Adipocyte (in vitro differentiated cells): Measurements from ENCODE around the gene SCUBE2.

Experiments used
- DNase-seq: peaks from one replicate; pipeline ENCODE4 v3.0.0-alpha.2; 2015; ENCODE audit warnings: low read depth
- H3K27me3 ChIP-seq: replicated peaks from 2 replicates; pipeline ENCODE4 v1.7.0; 2013; ENCODE audit warnings: mild to moderate bottlenecking, low read length, moderate library complexity; ENCODE audit not compliant: control insufficient read depth, insufficient read depth
- H3K36me3 ChIP-seq: 2 replicates; pipeline ENCODE4 v1.7.0; 2013; ENCODE audit warnings: low read length, mild to moderate bottlenecking, moderate library complexity; ENCODE audit not compliant: control insufficient read depth, insufficient read depth, severe bottlenecking
- H3K4me1 ChIP-seq: 2 replicates; pipeline ENCODE4 v1.7.0; 2013; ENCODE audit warnings: mild to moderate bottlenecking, low read length, moderate library complexity; ENCODE audit not compliant: control insufficient read depth, insufficient read depth
- H3K4me3 ChIP-seq: 2 replicates; pipeline ENCODE4 v1.7.0; 2013; ENCODE audit warnings: mild to moderate bottlenecking, low read length, moderate library complexity
- H3K9ac ChIP-seq: 2 replicates; pipeline ENCODE4 v1.7.0; 2013; ENCODE audit warnings: mild to moderate bottlenecking, low read length, moderate library complexity
- H3K9me3 ChIP-seq: 2 replicates; pipeline ENCODE4 v1.7.0; 2013; ENCODE audit warnings: mild to moderate bottlenecking, low read length, moderate library complexity; ENCODE audit not compliant: control insufficient read depth

SCUBE2 gene

DNA sequence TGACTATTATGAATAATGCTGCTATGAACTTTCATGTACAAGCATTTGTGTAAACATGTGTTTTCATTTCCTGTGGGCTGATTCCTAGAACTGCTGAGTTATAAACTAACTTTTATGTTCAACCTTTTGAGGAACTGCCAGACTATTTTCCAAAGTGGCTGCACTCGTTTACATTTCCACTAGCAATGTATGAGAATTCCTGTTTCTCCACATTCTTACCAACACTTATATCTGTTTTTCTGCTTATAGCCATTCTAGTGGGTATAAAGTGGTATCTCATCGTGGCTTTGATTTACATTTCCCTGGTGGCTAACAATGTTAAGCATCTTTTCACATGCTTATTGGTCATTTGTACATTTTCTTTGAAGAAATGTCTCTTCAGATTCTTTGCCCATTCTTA lies 35.2 kb upstream of the SCUBE2 start:
- Histone ChIP-seq H3K27me3 (no peaks in the 10 kb centered on the region), H3K9me3 (peaks cover 8% of the 10 kb centered on the region), H3K4me3 (no peak overlapping the region), H3K9ac (no peak overlapping the region), H3K36me3 (peaks cover 3% of the 10 kb centered on the region), H3K4me1 (no peaks in the 10 kb centered on the region)
- no peak for DNase-seq

DNA sequence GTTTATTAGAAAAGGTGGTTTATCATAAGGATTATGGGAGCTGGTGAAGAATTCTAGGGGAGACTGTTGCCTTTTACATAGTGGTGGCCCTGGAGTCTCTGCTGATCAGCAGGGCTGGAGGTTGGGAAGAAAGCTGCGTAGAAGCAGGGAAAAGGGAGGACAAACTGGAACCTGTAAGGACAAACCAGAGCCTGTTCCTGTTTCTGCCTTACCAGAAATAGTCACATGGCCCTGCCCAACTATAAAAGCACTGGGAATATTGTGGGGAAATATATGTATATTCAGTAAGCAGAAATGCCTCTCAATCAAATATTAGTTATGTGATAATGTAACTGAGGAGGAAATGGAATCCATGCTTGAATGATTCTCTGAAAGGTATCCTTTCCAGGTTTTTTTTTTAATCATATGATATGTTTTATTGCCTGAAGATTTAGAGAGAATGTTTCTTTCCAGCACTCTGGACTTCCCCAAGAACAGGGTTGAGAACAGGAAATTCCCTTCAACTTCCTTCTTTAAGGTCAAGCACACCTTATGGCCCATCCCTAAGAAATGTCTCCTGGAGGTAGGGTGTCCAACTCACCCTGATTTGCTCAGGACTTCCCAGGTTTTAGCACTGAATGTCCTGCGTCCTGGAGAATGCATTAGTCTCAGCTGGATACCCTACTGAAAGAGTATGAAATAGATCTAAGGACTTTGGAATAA lies 33.9 kb upstream of the SCUBE2 start:
- H3K36me3 ChIP-seq, result no peaks in the 10 kb centered on the region
- peaks cover 8% of the 10 kb centered on the region for H3K9me3 ChIP-seq
- no peak overlapping the region for H3K9ac ChIP-seq

GRCh38 chr11:9123595-9124304 lies 32.4 kb upstream of the SCUBE2 start:
- Histone ChIP-seq H3K4me3 (no peak overlapping the region), H3K9me3 (peaks cover 8% of the 10 kb centered on the region)

More for the DNA sequence above, 33.9 kb upstream of the SCUBE2 start:
- no peak overlapping the region for H3K4me3 ChIP-seq
- DNase-seq, result no peak
- H3K27me3 ChIP-seq, result no peaks in the 10 kb centered on the region
- H3K4me1 ChIP-seq, result no peaks in the 10 kb centered on the region

GRCh38 chr11:9121469-9121796 lies 30.0 kb upstream of the SCUBE2 start:
- H3K4me1 ChIP-seq, result no peaks in the 10 kb centered on the region
- peaks cover 8% of the 10 kb centered on the region for H3K9me3 ChIP-seq
- H3K4me3 ChIP-seq, result no peak overlapping the region
- no peak for DNase-seq
- no peak overlapping the region for H3K9ac ChIP-seq
- no peaks in the 10 kb centered on the region for H3K27me3 ChIP-seq
- no peaks in the 10 kb centered on the region for H3K36me3 ChIP-seq

More at GRCh38 chr11:9123595-9124304, 32.4 kb upstream of the SCUBE2 start:
- Histone ChIP-seq H3K9ac (no peak overlapping the region), H3K4me1 (no peaks in the 10 kb centered on the region), H3K36me3 (no peaks in the 10 kb centered on the region), H3K27me3 (no peaks in the 10 kb centered on the region)
- DNase-seq, result no peak

DNA sequence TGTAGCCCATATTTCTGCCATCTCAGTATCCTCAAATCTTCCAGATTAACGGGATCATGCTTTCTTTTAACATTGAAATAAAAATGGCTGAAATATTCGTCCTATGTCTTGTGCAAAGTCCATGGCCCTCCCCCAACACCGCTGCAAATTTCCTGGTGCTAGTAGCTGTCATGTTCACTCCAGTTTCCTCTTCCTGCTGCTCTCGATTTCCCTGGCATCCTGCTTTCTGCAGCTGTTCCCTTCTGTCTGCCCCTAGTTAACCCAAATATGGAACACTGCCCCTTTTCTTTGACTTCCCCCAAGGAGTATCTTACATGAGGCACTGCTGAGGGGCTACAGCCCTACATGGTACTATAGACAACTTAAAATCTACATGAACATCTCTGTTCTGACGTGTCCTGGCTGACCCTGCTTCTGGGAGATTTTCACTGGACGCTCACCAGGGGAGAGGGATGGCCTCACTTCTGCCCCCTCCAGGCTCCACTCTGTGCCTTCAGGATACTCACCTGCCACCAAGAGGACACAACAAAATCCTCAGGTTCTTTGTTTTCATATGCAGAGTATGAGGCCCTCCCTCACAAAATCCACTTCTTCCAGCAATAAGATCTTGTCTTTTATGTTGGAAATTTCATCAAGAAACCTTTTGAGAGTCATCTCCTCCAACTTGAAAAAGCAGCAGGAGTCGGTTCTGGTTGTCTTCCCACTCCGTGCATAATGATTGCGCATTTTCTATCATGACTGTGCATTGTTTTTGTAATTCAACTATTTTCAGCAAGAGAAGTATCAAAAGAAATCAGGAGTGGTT lies 29.5 kb upstream of the SCUBE2 start:
- H3K4me3 ChIP-seq, result no peak overlapping the region
- H3K9me3 ChIP-seq, result peaks cover 8% of the 10 kb centered on the region
- H3K36me3 ChIP-seq, result no peaks in the 10 kb centered on the region
- H3K27me3 ChIP-seq, result no peaks in the 10 kb centered on the region
- H3K9ac ChIP-seq, result no peak overlapping the region
- H3K4me1 ChIP-seq, result no peaks in the 10 kb centered on the region
- no peak for DNase-seq

DNA sequence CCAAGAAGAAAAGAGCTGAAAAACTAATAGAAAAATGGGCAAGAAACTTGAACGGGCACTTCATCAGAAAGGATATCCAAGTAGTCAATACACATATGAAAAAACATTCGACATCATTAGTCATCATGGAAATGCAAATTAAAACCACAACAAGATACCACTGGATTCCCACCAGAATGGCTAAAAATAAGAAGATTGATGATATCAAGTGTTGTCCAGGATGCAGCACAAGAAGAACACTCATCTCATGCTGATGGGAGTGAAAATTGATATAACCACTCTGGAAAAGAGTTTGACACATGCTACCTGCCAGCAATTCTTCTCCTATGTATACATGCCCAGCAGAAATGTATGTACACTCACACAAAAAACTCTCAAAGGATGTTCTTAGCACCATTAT lies 26.9 kb upstream of the SCUBE2 start:
- H3K4me1 ChIP-seq, result no peaks in the 10 kb centered on the region
- H3K27me3 ChIP-seq, result no peaks in the 10 kb centered on the region
- no peaks in the 10 kb centered on the region for H3K36me3 ChIP-seq
- H3K4me3 ChIP-seq, result no peak overlapping the region
- no peak overlapping the region for H3K9ac ChIP-seq
- DNase-seq, result no peak
- H3K9me3 ChIP-seq, result peaks cover 4% of the 10 kb centered on the region

DNA sequence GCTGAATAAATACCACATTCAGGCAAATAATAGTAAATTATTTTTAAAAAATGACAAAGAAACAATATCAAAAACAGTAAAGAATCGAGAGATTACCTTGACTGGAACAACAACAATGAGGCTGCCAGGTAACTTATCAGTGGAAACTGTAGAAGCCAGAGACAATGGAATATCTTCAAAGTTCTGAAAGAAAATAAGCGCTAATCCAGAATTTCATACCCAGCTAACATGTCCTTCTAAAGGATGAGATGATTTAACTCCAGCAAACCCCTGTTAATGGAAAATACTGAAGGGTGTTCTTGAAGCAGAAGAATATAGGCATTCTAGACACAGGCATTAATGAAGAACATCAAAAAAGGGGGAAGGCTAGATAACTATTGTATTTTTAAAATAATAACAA lies 20.7 kb upstream of the SCUBE2 start:
- H3K4me3 ChIP-seq, result no peak overlapping the region
- no peak for DNase-seq

GRCh38 chr11:9109858-9110731 lies 18.7 kb upstream of the SCUBE2 start:
- H3K4me3 ChIP-seq, result no peak overlapping the region
- peaks cover 3% of the 10 kb centered on the region for H3K36me3 ChIP-seq
- H3K4me1 ChIP-seq, result no peaks in the 10 kb centered on the region
- no peak overlapping the region for H3K9ac ChIP-seq
- no peaks in the 10 kb centered on the region for H3K27me3 ChIP-seq
- peak; percentile 4 for DNase-seq
- peaks cover 20% of the 10 kb centered on the region for H3K9me3 ChIP-seq

More for the DNA sequence above, 20.7 kb upstream of the SCUBE2 start:
- Histone ChIP-seq H3K27me3 (no peaks in the 10 kb centered on the region), H3K4me1 (no peaks in the 10 kb centered on the region), H3K9me3 (peaks cover 20% of the 10 kb centered on the region), H3K9ac (no peak overlapping the region), H3K36me3 (peaks cover 3% of the 10 kb centered on the region)

DNA sequence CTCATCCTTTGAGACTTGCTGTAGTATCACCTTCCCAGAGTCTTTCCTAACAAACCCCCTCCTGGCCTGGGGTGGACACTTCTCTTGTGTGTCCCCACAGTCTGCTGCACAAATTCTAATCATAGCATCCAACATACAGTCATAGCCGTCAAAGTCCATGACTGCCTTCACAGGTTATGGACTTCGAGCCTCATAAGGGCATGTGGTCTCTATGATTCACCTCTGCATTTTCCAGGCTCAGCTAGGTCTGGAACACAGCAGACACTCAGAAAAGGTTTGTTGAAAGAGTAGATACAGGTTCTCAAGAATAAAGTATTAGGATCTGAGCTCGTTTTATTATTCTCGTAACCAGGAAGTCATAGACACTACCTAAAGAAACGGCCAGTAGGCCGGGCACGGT lies 13.2 kb upstream of the SCUBE2 start:
- Histone ChIP-seq H3K4me1 (no peaks in the 10 kb centered on the region), H3K27me3 (no peaks in the 10 kb centered on the region), H3K9me3 (no peaks in the 10 kb centered on the region), H3K9ac (no peak overlapping the region), H3K4me3 (no peak overlapping the region), H3K36me3 (no peaks in the 10 kb centered on the region)
- DNase-seq, result no peak

DNA sequence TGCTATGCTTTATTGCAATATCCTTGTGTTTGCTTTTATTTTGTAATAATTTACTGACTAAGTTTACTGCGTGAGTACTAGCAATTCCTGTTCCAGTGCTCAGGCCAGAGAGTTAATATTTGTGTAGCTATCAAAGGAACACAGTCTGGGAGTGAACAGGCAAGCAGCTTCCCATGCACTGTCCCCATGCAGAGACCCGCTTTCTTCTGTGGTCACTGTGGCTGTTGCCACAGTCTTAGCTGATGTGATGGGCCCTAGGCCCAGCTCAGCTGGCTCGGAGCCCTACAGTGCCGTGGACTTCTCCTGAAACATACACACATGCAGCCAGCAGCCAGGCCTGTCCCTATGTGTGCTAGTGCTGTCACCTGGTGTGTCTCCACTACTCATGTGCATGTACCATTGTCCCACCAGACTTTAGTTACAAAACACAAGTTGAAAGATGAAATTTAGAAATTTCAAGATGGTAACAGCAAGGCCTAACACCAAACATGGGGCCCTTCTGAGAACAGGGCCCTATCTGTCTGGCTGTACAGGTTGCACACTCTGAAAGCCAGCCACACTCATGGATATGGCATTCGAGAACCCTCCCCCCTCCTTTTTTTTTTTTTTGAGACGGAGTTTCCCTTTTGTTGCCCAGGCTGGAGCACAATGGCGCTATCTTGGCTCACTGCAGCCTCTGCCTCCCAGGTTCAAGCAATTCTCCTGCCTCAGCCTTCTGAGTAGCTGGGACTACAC lies 12.3 kb upstream of the SCUBE2 start:
- DNase-seq, result no peak
- no peaks in the 10 kb centered on the region for H3K36me3 ChIP-seq
- no peaks in the 10 kb centered on the region for H3K4me1 ChIP-seq
- H3K27me3 ChIP-seq, result no peaks in the 10 kb centered on the region
- no peaks in the 10 kb centered on the region for H3K9me3 ChIP-seq
- H3K4me3 ChIP-seq, result no peak overlapping the region
- no peak overlapping the region for H3K9ac ChIP-seq
